RWPE2 (cell line): ENCODE results near the gene FLYWCH1.

Experiments used
- ATAC-seq: fragments of 200-7000 bp; cut with Tn5 transposase; 3 replicates; pipeline ENCODE4 v1.9.1; 2021; ENCODE audit warnings: low read depth
- DNase-seq: peaks from one replicate; pipeline ENCODE4 v3.0.0-alpha.2; 2020; ENCODE audit warnings: low spot score
- H3K27ac ChIP-seq: fragments of 450-650 bp; 2 replicates; pipeline ENCODE4 v1.5.1; 2017; ENCODE audit warnings: mild to moderate bottlenecking; ENCODE audit not compliant: poor library complexity, severe bottlenecking
- H3K27me3 ChIP-seq: fragments of 250-450 bp; sonication (Bioruptor Pico); 2 replicates; pipeline ENCODE4 v1.5.1; 2021; ENCODE audit warnings: mild to moderate bottlenecking, moderate library complexity; ENCODE audit not compliant: insufficient read depth, poor library complexity, severe bottlenecking
- H3K36me3 ChIP-seq: fragments of 250-450 bp; sonication (Bioruptor Pico); 2 replicates; pipeline ENCODE4 v1.5.1; 2020; ENCODE audit warnings: low read depth, mild to moderate bottlenecking, moderate library complexity
- H3K4me1 ChIP-seq: fragments of 250-450 bp; sonication (Bioruptor Pico); 2 replicates; pipeline ENCODE4 v1.5.1; 2021; ENCODE audit warnings: mild to moderate bottlenecking, moderate library complexity; ENCODE audit not compliant: insufficient read depth, poor library complexity, severe bottlenecking
- H3K4me3 ChIP-seq: fragments of 250-450 bp; sonication (Bioruptor Pico); 2 replicates; pipeline ENCODE4 v1.5.1; 2021; ENCODE audit warnings: mild to moderate bottlenecking, moderate library complexity; ENCODE audit not compliant: severe bottlenecking
- H3K9me3 ChIP-seq: fragments of 250-450 bp; sonication (Bioruptor Pico); 2 replicates; pipeline ENCODE4 v1.5.1; 2021; ENCODE audit warnings: mild to moderate bottlenecking, moderate library complexity; ENCODE audit not compliant: severe bottlenecking
- CTCF ChIP-seq: fragments of 450-650 bp; IDR thresholded peaks from one replicate; pipeline ENCODE4 v1.5.1; 2017; ENCODE audit warnings: mild to moderate bottlenecking, moderate library complexity; ENCODE audit not compliant: poor library complexity, severe bottlenecking

FLYWCH1 gene

DNA sequence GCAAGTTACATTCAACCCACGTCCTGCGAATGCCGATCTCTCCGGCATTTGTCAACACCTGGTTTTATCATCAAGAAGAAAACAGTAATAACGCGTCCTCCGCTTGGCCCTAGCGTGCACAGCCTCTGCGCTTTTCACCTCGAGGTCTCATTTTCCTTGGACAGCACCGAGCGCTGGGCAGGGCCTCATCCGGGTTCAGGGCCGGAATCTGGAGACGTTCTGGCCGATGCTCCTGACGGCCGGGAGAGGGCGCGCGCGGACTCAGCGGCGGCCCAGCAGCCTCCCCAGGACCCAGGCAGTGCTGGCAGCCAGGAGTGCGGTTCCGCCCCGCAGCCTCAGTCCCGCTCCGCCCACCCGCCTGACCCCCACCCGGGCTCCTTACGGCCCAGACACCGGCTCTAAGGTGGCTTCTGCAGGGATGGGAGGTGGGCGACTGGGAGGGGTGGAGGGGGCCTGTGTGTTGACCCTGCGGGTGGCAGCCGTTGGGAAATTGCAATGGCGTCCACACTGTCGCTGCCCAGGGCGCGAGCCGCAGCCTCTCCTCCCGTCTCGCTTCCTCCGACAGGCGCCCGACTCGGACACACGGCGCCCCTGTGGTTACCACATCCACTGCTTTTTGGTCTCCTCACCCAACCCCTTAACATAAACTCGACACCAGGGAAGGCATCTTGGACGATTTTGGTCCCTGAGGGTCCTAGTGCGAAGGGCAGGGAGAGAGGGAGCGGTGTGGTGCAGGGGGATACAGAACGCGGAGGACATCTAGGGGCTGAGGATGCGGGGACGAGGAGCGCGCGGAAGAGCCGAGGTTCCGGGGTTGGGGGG, 7.4 kb upstream of the FLYWCH1 start:
- no peaks in the 10 kb centered on the region for H3K27me3 ChIP-seq
- peak overlapping the region; percentile 80 for H3K27ac ChIP-seq
- H3K4me3 ChIP-seq: peak overlapping the region; percentile 76
- no peaks in the 10 kb centered on the region for H3K9me3 ChIP-seq
- ATAC-seq (peak; percentile 62), DNase-seq (peak; percentile 78)
- H3K4me1 ChIP-seq: peaks cover 5% of the 10 kb centered on the region
- no peaks in the 10 kb centered on the region for H3K36me3 ChIP-seq
- peak; percentile 97 for TF ChIP-seq CTCF

GRCh38 chr16:2904922-2905240, 6.8 kb upstream of the FLYWCH1 start:
- no peak; the same call in 2 of the 3 replicates for ATAC-seq
- peaks cover 5% of the 10 kb centered on the region for H3K4me1 ChIP-seq
- H3K9me3 ChIP-seq: no peaks in the 10 kb centered on the region
- no peaks in the 10 kb centered on the region for H3K27me3 ChIP-seq
- peak overlapping the region; percentile 80 for H3K27ac ChIP-seq
- no peak for DNase-seq
- TF ChIP-seq CTCF: no peak
- peak overlapping the region; percentile 76 for H3K4me3 ChIP-seq
- no peaks in the 10 kb centered on the region for H3K36me3 ChIP-seq

GRCh38 chr16:2905241-2905987, 6.3 kb upstream of the FLYWCH1 start:
- no peak for TF ChIP-seq CTCF
- H3K36me3 ChIP-seq: no peaks in the 10 kb centered on the region
- H3K9me3 ChIP-seq: no peaks in the 10 kb centered on the region
- ATAC-seq (peak; percentile 79), DNase-seq (peak; percentile 99)
- peaks cover 6% of the 10 kb centered on the region for H3K4me1 ChIP-seq
- H3K27me3 ChIP-seq: no peaks in the 10 kb centered on the region
- peak overlapping the region; percentile 76 for H3K4me3 ChIP-seq
- H3K27ac ChIP-seq: peak overlapping the region; percentile 80

DNA sequence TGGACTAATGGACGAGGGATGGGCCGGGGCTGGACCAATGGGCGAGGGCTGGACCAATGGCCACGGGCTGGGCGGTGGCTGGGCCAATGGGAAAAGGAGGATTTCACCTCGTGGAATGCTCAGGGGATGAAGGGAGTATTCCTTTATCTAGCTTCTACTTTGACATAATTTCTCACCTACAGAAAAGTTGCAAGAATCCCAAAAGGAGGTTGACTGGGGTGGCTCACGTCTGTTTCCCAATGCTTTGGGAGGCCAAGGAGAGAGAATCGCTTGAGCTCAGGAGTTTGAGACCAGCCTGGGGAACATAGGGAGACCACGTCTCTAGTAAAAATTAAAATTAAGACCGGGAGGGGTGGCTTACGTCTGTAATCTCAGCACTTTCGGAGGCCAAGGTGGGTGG, 5.7 kb upstream of the FLYWCH1 start:
- ATAC-seq (peak; percentile 83), DNase-seq (no peak)
- Histone ChIP-seq H3K36me3 (no peaks in the 10 kb centered on the region), H3K4me1 (peaks cover 10% of the 10 kb centered on the region), H3K4me3 (no peak overlapping the region), H3K9me3 (no peaks in the 10 kb centered on the region), H3K27ac (peak overlapping the region; percentile 20), H3K27me3 (no peaks in the 10 kb centered on the region)
- TF ChIP-seq CTCF: no peak
